ENCODE results near the gene GIMAP8.

Gene GIMAP8

DNA sequence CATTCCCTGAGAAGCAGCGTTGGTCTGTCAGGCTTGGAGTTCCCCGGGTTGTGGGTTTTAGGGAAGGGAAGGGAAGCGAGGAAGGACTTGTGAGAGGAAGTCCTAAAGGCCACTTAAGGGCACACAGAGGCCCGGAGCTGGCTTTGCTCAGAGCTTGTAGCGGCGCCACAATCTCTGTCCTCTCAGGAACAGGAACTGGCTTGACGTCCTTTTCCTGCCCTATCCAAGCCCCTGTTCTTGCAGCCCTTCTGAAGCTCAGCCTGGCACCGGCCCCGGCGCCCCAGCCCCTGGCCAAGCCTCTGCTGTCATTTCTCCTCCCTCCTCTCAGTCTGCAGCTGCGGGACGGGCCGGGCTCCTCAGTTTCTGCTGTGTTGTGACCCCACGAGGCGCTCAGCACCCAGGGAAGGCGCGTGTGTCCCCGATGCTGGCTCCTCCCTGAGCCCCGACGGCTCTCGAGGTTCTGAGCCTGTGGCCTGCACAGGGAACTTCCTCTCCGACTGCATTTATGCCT is at the start of gene GIMAP8:
TSS of gene GIMAP8 (plus strand) at position 140 of the 511 bp plus-strand sequence. CDS start 16,069 bp downstream, outside the sequence.
- no peak for DNase-seq

DNA sequence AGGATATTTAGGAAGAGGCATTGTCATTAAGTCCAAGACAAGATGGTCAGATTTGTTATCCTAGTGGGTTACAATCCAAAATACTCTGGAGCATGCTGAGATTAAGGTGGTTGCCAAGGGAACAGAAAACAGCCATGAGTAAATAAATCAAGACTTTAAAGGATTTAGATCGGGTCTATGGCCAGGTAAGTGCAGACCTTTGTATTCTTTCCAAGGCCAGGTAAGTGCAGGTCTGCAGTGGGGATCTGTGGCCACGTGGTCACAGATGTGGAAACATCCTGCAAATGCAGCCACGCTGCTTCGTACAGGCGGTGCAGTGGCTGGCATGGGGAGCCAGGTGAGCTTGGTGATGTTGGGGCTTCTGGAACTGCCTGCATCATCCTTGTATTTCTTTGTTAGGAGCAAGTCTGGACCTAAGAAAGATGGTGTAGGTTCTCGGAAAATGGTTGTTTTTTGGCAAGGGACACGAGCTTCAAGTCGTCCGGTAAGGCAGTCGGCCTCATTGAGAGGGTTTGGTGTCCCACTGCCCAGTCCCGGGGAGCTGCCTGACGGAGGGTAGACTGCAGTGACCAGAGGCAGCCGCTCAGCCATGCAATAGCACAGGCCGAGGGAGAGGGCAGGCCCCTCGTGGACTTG is 49.5 kb upstream of the GIMAP8 start:
- DNase-seq = no peak

DNA sequence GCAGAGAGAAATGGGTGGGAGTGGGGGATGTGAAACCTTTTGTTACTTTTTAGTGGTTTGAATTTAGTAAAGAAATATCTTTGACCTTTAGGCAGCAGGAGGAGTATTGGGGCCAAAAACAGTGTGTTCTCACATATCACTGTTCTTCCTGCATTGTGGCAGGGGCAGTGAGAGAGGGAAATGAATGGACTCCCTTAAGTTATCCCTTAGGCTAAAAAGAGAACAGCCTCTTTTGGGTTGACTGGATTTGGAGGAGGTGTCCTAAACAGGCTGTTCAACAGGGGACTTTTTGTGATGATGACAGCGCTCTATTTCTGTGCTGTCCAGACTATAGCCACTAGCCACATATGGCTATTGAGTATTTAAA is 49.0 kb upstream of the GIMAP8 start:
- DNase-seq = no peak

DNA sequence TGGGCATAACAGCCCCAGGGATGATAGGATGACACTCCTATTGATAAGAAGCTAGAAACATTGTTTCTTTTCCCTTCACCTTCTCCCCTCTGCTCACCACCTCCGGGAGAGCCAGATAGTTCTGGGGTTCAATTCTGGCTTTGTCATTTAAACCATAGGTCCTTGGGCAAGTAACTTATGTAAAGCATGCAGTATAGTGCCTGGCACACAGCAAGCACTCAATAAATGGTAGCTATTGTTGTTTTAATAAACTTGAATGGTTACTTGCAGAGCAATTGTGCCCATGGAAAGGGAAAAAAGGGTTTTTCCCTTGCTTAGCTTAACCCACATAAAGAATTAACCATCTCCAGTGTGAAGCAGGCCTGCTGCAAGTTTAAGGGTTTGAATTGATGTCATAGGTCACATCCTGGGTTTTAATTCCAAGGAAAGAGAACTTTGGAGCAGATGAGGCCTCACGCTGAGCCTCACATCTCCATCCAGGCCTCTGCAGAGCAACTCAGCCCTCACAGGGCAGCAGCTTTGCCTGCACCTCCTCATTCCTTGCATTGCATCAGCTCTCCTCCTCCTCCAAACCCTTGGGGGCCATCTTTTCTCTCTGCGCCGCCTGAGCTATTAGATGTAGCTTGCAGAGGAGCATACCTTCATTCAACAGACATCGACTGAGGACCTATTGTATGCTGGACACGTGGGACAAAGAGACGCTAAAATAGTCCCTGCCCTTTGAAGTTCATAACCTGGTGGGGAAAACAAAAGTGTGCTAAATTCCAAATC is 48.4 kb upstream of the GIMAP8 start:
- no peak for DNase-seq

DNA sequence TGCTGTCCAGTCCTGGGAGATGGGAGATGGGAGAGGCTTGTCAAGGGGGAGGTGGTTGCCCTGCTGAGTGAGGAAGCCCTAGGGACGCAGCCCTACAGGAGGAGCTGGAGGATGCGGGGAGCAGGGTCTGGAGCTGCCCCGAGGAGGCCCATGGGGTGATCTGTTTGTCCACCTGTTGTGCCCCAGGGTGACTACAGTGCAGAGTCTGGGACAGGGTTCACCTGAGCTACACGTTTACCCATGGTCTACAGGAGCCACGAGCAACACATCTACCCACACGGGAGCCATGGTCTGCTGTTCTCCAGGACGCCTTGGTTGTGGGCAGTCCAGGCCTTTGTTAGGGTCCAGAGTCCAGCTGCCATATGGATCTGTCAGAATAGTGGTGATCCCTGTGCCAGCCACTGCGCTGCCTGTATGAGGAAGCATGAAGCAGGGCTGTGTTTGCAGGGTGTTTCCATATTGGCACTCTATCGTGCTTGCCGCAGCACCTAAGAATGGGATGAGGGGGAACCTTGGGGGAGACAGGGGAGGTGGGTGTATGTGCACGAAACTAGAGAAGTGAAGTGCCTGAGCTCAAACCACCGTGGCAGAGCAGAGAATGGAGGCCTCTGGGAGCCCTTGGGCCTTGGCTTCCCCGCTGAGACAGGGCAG is 47.6 kb upstream of the GIMAP8 start:
- DNase-seq = no peak

DNA sequence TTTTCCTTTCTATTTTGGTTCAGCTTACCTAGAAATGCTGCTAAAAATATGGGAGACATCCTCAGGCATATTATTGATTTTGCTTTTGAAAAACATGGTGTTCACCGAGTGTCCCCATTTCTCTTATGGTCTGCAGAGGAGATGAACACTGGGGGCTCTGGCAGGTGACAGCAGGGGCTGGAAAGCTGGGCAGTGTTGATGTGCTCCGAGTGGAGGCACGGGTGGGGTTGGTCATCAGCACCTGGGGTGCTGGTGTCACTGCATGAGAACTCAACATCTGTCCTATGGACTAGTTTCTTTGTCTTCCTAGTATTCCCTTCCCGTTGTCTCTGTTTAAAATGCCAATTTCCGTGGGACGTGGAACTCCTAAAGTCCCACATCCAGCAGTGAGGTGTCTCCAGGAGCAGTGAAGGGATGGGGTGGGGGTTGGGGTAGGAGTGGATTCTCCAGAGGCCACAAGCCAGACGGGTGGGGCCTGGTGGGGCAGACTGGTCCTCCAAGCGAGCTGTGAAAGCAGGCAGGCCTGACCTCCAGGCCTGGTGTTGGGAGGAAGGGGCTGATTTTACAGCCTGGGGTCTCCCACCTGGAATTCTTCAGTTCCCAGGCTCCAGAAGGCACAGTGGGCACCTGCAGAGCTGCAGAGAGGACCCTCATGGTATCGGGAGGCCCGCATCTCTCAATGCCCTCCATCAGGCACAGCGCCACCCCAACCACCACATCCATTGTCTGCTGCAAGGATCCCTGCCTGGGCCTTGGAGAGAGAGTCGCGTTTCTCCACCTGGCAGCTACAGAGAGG is 46.9 kb upstream of the GIMAP8 start:
- no peak for DNase-seq

DNA sequence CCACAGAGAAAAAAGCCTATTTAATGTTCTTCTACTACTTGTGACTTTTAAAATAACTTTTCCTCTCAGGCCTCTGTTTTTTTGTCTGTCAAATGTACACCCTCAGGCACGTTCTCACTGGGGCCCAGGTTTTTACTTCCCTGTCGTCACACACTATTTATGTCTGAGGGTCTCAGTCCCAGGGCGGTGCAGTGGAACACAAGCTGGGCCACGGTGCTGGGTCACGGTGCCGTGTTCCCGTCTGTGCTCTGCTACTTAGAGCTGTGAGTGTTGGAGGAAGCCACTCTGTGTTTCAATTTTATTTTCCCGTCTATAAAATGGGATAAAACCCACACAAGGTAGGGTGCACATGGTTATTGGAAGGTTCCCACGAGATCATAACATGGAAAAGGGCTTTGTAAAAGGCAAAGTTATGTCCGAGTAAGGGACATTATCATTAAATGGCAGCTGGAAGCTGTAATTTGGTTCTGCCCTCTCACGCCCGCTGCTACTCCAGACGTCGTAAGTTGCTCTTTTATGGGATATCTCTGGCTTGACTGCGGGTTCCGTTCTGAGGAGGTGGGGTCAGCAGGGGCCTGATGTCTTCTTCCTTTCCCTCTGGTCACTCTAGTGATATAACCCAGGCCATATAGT is 46.1 kb upstream of the GIMAP8 start:
- peak; percentile 68 for DNase-seq

DNA sequence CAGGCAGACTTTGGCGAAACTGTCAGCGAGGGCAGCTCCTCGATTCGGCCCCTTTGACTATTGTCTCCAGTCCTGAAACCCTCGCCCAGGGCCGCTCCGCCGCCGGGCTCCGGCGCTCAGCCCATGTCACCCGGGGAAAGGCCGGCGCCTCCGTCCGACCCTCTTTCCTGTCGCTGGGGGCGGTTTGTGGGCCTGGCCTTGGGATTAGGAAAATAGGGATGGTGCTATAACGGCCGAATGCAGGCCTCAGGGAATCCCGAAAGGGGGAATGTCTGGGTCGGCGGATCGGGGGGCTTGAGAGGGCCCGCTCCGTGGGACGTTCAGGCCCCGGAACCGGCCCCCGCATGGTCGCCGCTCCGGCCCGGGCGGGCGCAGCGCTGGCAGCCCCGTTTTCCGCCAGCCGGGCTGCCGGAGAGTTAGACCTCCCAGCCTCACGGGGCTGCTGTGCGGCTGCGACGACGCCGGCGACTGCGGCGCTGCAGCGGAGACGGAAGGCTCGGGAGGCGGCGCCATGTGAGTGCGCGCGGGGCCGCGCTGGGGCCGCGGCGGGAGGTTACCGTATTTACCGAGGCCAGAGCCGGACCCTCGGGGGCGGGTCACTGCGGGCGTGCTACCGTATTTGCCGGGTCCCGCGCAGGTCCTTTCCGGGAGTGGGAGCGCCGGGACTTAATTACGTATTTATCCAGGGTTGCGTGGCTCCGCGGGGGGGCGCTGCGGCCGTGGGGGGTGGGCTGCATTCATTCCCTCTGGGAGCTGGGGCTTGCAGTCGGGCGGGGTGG is 45.4 kb upstream of the GIMAP8 start:
- peak; percentile 84 for DNase-seq

DNA sequence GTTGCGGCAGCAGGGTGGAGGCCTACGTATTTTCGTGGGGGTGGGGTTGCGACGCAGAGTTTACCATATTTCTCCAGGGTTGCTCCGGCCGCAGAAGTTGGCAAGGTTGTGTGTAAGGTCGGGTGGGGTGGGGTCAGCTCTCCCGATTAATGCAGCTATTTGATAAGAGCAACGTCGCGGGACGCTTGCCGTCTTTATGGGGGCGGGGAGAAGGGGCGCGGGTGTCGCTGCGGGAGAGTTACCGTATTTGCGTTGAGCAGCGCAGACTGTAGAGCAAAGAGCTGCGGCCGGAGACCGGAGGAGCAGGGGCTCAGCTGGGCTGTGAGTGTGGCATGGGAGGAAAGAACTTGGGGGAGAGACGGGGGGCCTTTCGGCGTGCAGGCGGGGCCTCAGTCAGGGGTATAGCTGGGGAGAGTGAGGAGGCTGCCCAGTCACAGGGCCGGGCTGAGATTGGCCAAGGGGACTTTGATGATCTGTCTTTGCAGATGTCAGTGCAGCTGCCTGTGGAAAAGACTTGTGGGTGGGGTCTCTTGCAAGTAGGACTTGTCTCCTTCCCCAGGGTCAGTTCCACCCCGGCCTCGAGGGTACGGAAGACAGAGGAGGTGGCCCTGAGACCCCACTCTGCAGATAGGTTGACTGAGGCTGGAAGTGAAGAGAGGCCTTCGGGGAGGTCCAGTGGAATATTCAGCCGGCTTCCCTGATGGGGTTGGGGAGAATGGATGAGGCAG is 44.7 kb upstream of the GIMAP8 start:
- DNase-seq = no peak

DNA sequence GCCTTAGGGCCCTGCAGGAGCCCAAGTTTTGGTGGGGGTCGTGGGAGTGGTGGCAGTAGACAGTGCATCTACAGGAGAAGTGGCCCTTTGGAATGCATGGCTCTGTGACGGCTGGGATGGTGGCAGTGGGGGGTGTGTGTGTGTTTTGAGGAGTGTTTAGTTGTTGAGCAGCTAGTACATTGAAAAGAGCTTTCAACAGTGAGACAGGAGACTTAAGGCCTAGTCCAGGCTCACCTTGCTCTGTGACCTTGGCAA is 44.2 kb upstream of the GIMAP8 start:
- DNase-seq = no peak

DNA sequence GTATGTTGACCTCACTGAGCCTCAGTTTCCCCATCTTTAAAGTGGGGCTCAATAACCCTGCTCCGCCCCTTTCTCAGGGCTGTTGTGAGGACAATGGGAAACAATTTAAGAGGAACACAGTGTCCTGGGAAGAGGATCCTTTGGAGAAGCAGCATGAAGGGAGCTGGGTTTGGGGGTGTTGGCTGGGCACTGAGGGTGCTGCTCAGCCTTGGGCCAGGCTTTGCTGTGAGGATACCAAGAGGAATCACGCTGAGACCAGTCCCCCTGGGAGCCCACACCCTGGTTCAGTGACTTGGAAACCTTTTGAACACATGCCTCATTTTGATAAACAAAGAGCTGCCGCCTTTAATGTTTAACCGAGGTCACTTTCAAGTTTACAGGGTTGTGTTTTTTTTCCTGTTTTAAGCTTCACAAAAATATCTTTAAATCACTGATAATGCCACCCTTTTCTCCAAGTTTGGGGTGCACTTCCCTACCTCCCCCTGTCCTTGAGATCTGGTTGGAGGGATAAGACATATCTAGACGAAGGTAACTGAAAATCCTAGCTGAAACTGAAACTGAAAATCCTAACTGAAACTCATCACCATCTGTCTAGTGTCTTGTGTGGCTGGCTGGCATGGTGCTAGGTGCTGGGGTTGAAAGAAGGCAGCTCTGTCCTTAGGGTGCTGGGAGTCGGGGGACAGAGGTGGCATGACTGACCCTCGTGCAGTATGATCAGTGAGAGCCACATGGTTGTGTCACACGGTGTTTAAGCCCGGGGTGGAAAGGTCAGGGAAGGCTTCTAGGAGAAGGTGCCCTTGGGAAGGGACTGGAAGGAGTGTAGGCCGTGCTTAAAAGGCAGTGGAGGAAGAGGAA is 43.6 kb upstream of the GIMAP8 start:
- DNase-seq = no peak

DNA sequence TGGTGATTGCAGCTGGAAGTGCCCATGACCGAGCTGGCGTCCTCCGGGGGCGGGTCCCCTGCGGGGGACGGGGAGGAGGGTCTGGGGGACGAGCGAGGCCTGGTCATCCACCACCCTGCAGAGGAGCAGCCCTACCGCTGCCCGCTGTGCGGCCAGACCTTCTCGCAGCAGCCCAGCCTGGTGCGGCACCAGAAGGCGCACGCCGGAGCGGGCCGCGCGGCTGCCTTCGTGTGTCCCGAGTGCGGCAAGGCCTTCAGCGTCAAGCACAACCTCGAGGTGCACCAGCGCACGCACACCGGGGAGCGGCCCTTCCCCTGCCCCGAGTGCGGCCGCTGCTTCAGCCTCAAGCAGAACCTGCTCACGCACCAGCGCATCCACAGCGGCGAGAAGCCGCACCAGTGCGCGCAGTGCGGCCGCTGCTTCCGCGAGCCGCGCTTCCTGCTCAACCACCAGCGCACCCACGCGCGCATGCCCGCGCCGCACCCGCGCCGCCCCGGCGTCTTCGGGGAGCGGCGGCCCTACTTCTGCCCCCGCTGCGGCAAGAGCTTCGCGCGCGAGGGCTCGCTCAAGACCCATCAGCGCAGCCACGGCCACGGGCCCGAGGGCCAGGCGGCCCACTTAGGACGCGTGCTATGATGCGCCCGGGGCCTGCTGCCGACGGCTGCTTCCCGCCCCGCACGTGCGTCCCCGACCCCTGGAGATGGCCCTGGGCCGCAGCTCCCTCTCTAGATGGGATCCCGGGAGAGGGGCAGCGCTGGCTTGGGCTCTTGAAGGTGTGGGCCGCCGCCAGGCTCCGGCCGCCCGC is 42.6 kb upstream of the GIMAP8 start:
- no peak for DNase-seq

DNA sequence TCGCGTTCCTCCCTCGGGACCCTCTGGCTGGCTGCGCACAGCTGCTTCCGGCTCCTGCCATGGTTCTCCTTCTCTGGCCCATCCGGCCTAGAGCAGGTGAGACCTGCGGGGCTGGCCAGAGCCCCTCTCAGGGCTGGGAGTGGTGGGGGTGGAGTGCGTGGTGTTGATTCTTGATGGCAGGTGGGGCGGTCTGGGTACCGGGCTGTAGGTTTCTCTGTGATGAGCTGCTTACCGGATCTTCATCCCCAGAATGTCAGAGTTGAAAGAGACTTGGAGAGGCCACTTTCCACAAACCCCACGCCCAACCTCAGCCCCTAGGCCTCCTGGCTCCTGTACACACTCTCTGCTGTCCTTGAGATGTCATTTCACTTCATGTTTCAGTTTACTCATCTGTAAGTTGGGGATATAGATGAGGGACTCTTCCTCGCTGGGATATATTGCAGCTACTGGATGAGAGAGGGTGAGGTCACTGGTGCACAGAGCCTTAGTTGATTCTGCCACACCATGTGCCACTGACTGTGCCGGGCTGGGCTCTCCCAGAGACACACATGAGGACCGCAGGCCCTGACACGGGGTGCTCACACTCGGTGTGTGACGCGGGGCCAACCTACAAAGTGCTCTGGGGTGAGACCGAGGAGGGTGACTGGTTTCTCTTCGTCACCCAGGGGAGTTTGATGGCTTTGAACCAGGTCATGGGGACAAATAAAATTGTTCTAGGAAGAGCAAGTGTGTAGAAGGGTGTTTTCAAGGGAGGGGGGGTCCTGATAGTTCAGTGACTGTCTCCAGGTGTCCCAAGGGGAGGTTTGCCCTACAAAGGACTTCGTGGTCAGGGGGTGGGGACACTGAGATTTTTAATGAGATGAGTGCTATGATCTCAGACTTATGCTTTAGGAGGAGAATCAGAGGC is 41.8 kb upstream of the GIMAP8 start:
- no peak for DNase-seq

DNA sequence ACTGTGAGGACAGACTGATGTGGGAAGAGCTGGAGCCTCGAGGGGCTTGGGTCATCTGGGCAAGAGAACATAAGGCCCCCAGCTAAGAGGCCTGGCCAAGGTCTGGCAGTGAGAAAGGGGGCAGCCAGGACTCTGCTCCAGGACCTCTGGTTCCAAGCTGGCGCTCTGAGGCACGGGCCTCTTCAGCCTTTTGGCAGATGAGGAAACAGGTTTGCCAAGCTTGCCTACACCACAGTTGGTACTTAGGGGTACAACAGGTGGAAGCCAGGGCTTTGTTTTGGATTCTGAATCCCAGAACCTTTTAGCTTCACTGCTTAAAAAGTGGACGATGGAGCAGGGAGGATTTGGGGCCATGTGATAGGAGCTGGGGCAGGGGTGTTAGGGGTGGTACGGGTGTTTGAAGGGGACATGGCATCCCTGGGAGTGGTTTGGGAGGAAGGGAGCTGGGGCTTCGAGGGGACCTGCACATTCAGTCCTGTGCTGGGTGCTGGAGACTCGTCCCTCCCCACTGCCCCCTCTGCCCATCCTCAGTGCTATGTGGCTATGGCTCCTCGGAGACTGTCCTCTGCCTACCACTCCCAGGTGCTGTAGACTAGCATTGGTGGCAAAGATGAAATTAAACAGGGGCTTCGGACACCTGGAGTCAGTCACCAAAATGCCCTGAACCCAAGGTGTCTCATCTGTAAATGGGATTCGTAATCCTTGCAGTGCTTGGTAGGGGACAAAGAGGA is 41.0 kb upstream of the GIMAP8 start:
- DNase-seq = no peak

DNA sequence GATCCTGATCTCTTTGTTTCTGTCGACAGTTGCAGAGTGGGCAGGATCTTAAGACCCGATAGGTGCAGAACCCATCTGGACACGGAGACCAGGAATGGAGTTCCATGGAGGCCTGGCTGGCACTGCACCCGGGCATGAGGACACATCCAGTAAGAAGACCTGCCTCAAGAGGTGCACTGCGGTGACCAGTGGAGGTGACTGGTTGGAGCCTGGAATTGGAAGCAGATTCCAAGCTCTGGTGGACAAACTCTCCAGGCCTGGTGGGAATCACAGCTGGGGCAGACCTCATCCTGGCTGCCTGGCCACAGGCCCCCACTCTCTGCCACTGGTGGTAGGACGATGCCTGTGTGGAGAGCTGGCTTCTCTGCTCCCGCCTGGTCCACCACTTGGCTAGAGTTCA is 40.3 kb upstream of the GIMAP8 start:
- no peak for DNase-seq

DNA sequence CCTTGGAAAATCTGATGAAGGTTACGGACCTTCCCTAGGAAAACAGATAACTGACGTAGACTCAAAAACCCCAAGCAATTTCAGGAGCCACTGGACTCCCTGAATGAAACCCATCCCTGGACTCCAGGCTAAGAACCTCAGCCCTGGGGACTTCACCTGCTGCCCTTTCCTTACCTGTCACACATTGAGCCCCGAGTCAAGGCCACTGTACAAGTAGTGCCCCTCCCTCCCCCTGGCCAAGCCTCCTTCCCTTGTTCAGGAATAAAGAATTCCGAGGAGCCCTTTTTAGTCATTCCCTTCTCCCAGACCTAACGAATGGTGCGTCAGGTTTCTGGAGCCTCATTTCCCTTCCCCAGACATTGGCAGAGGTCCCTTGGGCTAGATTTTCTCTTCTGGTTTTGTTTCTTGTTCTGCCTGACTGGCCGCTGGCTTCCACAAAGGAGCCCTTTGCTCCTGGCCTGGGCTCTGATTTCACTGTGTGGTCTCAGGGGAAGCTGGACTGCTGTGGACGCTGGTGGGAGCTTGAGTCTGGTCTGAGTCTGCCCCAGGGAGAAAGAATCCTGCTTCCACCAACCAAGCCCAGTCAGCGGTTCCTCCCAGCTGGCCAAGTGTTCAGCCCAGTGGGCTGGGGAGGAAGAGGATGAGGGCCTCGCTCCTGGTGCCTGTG is 39.6 kb upstream of the GIMAP8 start:
- no peak for DNase-seq

DNA sequence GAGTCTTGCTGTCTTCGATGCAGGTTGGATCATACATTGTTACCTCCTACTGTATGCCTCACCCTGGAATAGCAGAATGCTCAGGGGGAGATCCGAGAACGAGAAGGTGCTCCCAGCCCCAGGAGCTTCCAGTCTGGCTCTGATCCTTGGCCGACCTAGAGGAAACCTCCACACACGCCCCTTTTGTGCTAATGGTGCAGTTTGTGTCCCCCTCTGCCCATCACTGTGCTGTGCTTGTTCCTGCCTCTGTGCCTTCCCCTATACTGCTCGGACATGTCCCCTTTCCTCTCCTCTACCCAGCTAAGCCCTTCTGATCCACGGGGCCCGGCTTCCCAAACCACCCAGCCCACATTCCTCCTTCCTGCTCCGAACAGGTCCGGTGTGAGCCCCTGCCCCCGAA is 38.8 kb upstream of the GIMAP8 start:
- no peak for DNase-seq

Data from NCI-H146 (cell line).